GM23338 (cell line): ENCODE data around the gene HBB. TPM values are rescaled to one million over a fixed set of nuclear protein-coding genes. Genes with fewer than 3 reads are reported as not detected.

ENCODE experiments used
- ATAC-seq: fragments of 200-7000 bp; cut with Tn5 transposase; 3 replicates; pipeline ENCODE4 v1.9.1; 2020
- DNase-seq: peaks from one replicate; pipeline ENCODE4 v3.0.0-alpha.2; 2015; ENCODE audit warnings: low spot score
- H2AFZ ChIP-seq: fragments of 200-600 bp; sonication (generic); 2 replicates; pipeline ENCODE4 v1.8.0; 2016; ENCODE audit warnings: antibody characterized with exemption, mild to moderate bottlenecking, moderate library complexity
- H3F3A ChIP-seq: fragments of 200-600 bp; sonication (generic); replicated peaks from 2 replicates; pipeline ENCODE4 v1.8.0; 2017; ENCODE audit warnings: antibody characterized with exemption, mixed run types, low read depth
- H3K27ac ChIP-seq: fragments of 200-600 bp; sonication (generic); 2 replicates; pipeline ENCODE4 v1.6.1; 2016; ENCODE audit warnings: low read depth
- H3K27me3 ChIP-seq: fragments of 200-600 bp; sonication (generic); 2 replicates; pipeline ENCODE4 v1.8.0; 2016; ENCODE audit warnings: mild to moderate bottlenecking, mixed run types, moderate library complexity; ENCODE audit not compliant: insufficient read depth
- H3K36me3 ChIP-seq: fragments of 200-600 bp; sonication (generic); 2 replicates; pipeline ENCODE4 v1.8.0; 2016; ENCODE audit warnings: mild to moderate bottlenecking; ENCODE audit not compliant: insufficient read depth
- H3K4me1 ChIP-seq: fragments of 200-600 bp; sonication (generic); 2 replicates; pipeline ENCODE4 v1.8.0; 2016; ENCODE audit warnings: mild to moderate bottlenecking, moderate library complexity; ENCODE audit not compliant: insufficient read depth
- H3K4me2 ChIP-seq: fragments of 200-600 bp; sonication (generic); 2 replicates; pipeline ENCODE4 v1.7.1; 2017; ENCODE audit warnings: mixed run types
- H3K4me3 ChIP-seq: fragments of 200-600 bp; sonication (generic); 2 replicates; pipeline ENCODE4 v1.6.1; 2016; ENCODE audit warnings: mixed run types
- H3K79me2 ChIP-seq: fragments of 200-600 bp; sonication (generic); replicated peaks from 2 replicates; pipeline ENCODE4 v1.8.0; 2017; ENCODE audit warnings: mild to moderate bottlenecking; ENCODE audit not compliant: insufficient read depth
- H3K9me2 ChIP-seq: fragments of 200-600 bp; sonication (generic); 2 replicates; pipeline ENCODE4 v1.8.0; 2017; ENCODE audit not compliant: insufficient read depth
- H4K20me1 ChIP-seq: fragments of 200-600 bp; sonication (generic); replicated peaks from 2 replicates; pipeline ENCODE4 v1.8.0; 2017; ENCODE audit warnings: mild to moderate bottlenecking; ENCODE audit not compliant: insufficient read depth
- H3K27ac Mint-ChIP-seq: 2 replicates; pipeline ENCODE4 v1.8.0; 2020; ENCODE audit warnings: inconsistent platforms, mild to moderate bottlenecking, moderate library complexity, mixed read lengths
- H3K27me3 Mint-ChIP-seq: 3 replicates; pipeline ENCODE4 v1.8.0; 2022; ENCODE audit warnings: low read depth, mild to moderate bottlenecking, moderate library complexity, mixed read lengths, inconsistent platforms; ENCODE audit not compliant: insufficient read depth, poor library complexity
- H3K36me3 Mint-ChIP-seq: 3 replicates; pipeline ENCODE4 v1.8.0; 2021; ENCODE audit warnings: low read depth, mild to moderate bottlenecking, inconsistent platforms, moderate library complexity, mixed read lengths
- H3K4me1 Mint-ChIP-seq: 3 replicates; pipeline ENCODE4 v1.8.0; 2020; ENCODE audit warnings: mild to moderate bottlenecking, inconsistent platforms, mixed read lengths
- H3K4me3 Mint-ChIP-seq: 3 replicates; pipeline ENCODE4 v1.8.0; 2021; ENCODE audit warnings: moderate library complexity, mild to moderate bottlenecking, inconsistent platforms, mixed read lengths
- H3K9me3 Mint-ChIP-seq: 3 replicates; pipeline ENCODE4 v1.8.0; 2020; ENCODE audit warnings: moderate library complexity, mild to moderate bottlenecking, inconsistent platforms, mixed read lengths
- CREB1 ChIP-seq: fragments of 250-450 bp; sonication (Bioruptor Pico); IDR thresholded peaks from 2 replicates; pipeline ENCODE4 v1.5.0; 2020; ENCODE audit warnings: low read depth, mild to moderate bottlenecking, moderate library complexity
- CTCF ChIP-seq, 2 experiments: fragments of 200-600 bp in 1 of 2; sonication (generic) in 1 of 2; conservative IDR thresholded peaks; 2 replicates each; pipeline versions ENCODE4 v1.5.1 to v1.6.1; 2016 to 2017; ENCODE audit warnings: antibody characterized with exemption in 2 of 2, low read depth in 2 of 2, mild to moderate bottlenecking in 2 of 2, moderate library complexity in 1 of 2
- EZH2 ChIP-seq: fragments of 200-600 bp; sonication (generic); IDR thresholded peaks from one replicate; pipeline ENCODE4 v1.8.0; 2017; ENCODE audit warnings: antibody characterized with exemption, mild to moderate bottlenecking, low read depth; ENCODE audit not compliant: unreplicated experiment
- EZH2phosphoT487 ChIP-seq: fragments of 200-600 bp; sonication (generic); IDR thresholded peaks from one replicate; pipeline ENCODE4 v1.8.1; 2018; ENCODE audit warnings: antibody characterized with exemption; ENCODE audit not compliant: unreplicated experiment
- JUNB ChIP-seq: IDR thresholded peaks from one replicate; pipeline ENCODE4 v1.6.1; 2016; ENCODE audit warnings: antibody characterized with exemption; ENCODE audit not compliant: unreplicated experiment
- NANOG ChIP-seq: IDR thresholded peaks from 2 replicates; pipeline ENCODE4 v1.6.1; 2016; ENCODE audit warnings: antibody characterized with exemption, borderline replicate concordance
- POLR2AphosphoS5 ChIP-seq: IDR thresholded peaks from 2 replicates; pipeline ENCODE4 v1.6.1; 2016; ENCODE audit warnings: antibody characterized with exemption, low read depth
- REST ChIP-seq: IDR thresholded peaks from one replicate; pipeline ENCODE4 v1.6.1; 2018; ENCODE audit warnings: antibody characterized with exemption; ENCODE audit not compliant: unreplicated experiment
- STAT1 ChIP-seq: IDR thresholded peaks from one replicate; pipeline ENCODE4 v1.6.1; 2016; ENCODE audit warnings: antibody characterized with exemption; ENCODE audit not compliant: unreplicated experiment
- ZNF114 ChIP-seq: fragments of 250-450 bp; sonication (Bioruptor Pico); IDR thresholded peaks from 2 replicates; pipeline ENCODE4 v1.5.0; 2020; ENCODE audit warnings: mild to moderate bottlenecking, moderate library complexity
- ZNF331 ChIP-seq: fragments of 250-450 bp; sonication (Bioruptor Pico); IDR thresholded peaks from 2 replicates; pipeline ENCODE4 v1.5.0; 2020; ENCODE audit warnings: low read depth, mild to moderate bottlenecking, moderate library complexity
- ZNF462 ChIP-seq: fragments of 250-450 bp; sonication (Bioruptor Pico); IDR thresholded peaks from 2 replicates; pipeline ENCODE4 v1.5.0; 2020; ENCODE audit warnings: mild to moderate bottlenecking, moderate library complexity
- polyA plus RNA-seq: library from polyadenylated mRNA; unstranded; fragments of >200 nt; fragmentation: Nextera tagmentation; extraction: Ambion mirVana; gene quantifications from 2 replicates; pipeline ENCODE4 v1.2.1, GENCODE V29; 2016
- total RNA-seq: library from RNA; depleted of rRNA; stranded (reverse); fragments of >200 nt; shearing (Covaris generic); gene quantifications from 2 replicates; pipeline ENCODE4 v1.2.3, GENCODE V29; 2014
- TF ChIP-seq, protein P1 (sequence below): IDR thresholded peaks from 2 replicates; pipeline ENCODE4 v1.6.1; 2016; ENCODE audit warnings: antibody characterized with exemption

The HBB gene
- total and polyA plus RNA-seq, 2 experiments from 2014 or later, result not detected

DNA sequence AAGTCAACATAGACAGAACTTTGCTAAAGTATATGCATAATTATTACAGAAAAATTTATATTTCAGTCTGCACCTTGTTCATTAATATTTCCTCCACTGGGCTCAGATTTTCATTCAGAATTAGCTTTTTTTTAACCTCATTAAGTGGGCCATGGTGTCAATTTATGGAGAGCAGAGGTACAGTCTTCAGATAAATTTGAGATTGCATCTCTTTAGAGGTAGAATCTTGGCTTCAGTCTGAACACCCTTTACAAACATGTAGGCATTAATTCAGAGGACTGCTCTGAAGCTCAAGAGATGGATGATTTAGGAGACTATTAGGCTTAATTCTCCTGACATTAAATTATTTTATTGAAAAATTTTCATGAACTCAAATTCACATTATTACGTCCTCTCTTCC, 3.4 kb upstream of the HBB start:
- Mint-ChIP-seq H3K27ac (no peak overlapping the region), H3K4me1 (no peaks in the 10 kb centered on the region), H3K27me3 (no peaks in the 10 kb centered on the region), H3K4me3 (no peak overlapping the region), H3K36me3 (no peaks in the 10 kb centered on the region), H3K9me3 (no peaks in the 10 kb centered on the region)
- Histone ChIP-seq H3K79me2 (no peaks in the 10 kb centered on the region), H4K20me1 (no peaks in the 10 kb centered on the region), H3K4me2 (no peak overlapping the region), H3F3A (no peaks in the 10 kb centered on the region), H3K4me1 (no peaks in the 10 kb centered on the region), H3K9me2 (no peaks in the 10 kb centered on the region), H3K4me3 (no peak overlapping the region), H3K27me3 (no peaks in the 10 kb centered on the region), H3K27ac (no peak overlapping the region), H2AFZ (no peak overlapping the region), H3K36me3 (no peaks in the 10 kb centered on the region)
- DNase-seq (no peak), ATAC-seq (no peak)
- TF ChIP-seq REST (no peak), ZNF331 (CRISPR knock-in tag) (no peak), EZH2 (no peak), EZH2phosphoT487 (no peak), STAT1 (no peak), CREB1 (CRISPR knock-in tag) (no peak), NANOG (no peak), ZNF462 (CRISPR knock-in tag) (no peak), JUNB (no peak), POLR2AphosphoS5 (no peak), CTCF (conservative IDR thresholded peaks at IDR 0.05; ENCODE audit: low read depth in 2 of 2) (no peak), ZNF114 (CRISPR knock-in tag) (no peak)
- TF ChIP-seq, protein P1, sequence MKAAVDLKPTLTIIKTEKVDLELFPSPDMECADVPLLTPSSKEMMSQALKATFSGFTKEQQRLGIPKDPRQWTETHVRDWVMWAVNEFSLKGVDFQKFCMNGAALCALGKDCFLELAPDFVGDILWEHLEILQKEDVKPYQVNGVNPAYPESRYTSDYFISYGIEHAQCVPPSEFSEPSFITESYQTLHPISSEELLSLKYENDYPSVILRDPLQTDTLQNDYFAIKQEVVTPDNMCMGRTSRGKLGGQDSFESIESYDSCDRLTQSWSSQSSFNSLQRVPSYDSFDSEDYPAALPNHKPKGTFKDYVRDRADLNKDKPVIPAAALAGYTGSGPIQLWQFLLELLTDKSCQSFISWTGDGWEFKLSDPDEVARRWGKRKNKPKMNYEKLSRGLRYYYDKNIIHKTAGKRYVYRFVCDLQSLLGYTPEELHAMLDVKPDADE, result no peak
